ENCODE results near the gene PDZD2.
"Not testable (repeated sequence)": the region's sequence is repeated elsewhere in the genome, so short reads cannot be mapped to it uniquely, and the experiment has no call there.

Gene PDZD2

DNA sequence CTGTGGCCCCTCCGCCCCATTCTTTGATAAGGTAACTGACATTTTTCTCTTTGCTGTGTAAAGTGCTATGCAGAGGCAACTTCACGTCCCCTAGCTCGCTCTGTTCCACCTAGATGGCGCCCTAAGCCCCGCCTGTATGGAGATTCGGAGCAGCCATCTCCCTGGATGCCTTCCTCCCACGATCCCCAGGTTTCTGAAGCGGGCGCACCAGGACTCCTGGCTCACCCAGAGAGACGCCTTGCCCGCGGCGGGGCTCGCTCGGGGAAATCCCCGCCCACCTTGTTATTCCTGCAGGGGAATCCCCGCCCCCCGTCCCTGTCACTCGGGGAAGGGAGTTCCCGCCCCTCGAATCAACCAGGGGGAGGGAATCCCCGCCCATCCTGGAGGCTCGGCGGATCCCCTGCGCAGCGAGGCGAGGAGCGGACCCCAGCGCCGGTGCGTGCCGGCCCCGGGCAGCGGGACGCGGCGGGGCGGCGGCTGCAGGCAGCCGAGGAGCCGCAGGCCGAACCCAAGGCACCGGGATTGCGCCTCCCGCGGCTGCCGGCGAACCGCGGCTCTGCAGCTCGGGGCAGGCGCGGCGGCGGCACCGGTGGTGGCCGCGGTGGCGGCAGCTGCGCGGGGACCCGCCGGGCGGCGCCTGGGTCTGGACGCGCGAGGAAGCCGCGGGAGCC is at the start of gene PDZD2:
Gene PDZD2 (plus strand): TSS at position 384 of the 671 bp plus-strand sequence.
- DNase-seq (ENCODE audit: low spot score): peak; percentile 75

DNA sequence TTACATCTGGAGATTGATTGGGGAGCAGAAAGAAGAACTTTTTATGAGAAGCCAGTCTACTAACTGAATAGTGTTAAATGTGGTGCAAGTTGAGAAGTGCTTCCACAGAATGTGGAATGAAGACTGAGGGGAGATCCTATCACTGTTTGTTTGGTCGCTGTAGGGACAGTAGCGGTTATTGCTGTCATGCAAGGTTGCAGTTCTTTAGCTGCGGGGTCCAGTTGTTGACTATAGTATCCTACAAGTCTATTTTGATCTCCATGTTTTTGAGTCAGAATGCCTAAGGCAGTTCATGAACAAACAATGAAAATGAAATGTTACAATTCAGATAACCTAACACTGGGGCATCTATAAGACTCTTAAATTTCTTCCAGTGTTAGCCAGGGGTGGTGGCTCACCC is 45.3 kb upstream of the PDZD2 start:
- DNase-seq (ENCODE audit: low spot score): no peak

DNA sequence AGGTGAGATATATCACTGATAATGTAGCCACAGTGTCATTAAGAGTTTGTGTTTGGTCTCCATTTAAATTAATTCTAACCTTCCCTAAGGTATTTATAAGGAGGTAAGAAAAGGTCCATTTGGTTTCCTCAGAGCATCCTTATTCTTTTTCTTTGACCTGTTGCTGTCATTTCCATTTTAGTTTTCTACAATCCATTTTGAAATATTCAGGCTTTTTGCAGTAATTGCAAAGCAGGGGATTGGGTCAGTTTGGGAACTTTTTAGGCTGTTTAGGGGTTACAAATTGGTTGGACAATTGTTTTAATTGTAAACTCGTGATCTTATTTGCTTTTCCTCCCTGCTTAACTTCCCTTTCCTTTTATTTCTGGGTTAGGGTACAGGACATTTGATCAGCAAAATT is 42.6 kb upstream of the PDZD2 start:
- no peak for DNase-seq (ENCODE audit: low spot score)

DNA sequence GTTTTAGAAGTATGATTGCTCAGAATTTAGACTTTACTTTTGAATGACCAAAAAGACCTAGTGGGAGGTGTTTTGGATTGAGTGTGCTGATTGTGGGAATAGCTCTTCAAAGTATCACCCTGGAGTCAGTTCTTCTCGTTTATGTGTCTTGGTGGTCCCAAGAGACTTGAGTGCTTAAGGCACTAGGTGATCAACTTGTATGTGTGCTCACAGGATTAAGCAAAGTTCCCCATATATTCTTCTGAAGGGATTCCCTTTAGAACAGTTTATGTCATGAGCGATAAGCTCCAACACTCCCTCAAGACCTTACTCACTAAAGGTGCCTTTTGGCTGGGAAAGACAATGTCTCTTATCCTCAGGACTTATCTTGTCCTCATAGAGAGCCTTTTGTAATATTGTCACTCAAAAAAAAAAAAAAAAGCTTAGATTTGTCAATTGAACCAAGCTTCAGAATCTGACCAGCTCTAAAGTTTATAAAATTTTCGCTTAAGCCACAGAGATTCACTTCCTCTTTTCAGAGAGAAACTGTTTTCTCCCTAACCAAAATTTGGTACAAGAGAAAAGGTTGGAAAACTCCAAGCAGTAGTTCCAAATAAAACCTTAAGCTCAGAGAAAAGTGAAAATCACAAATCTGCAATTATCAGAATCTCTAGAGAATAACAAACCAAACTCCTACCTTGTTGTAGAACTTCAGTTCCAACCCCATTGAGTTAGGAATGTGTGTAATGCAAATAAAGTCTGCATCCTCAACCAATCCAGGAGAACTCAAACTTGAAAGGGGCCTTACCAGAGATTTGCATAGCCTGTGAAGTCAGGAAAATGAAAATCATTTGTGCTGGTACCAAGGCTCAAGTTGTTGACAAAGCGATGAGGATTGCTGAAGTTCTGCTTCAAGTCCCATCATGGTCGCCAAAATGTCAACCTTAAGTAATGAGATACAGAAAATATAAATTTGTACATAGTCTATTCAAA is 40.0 kb upstream of the PDZD2 start:
- no peak for DNase-seq (ENCODE audit: low spot score)

DNA sequence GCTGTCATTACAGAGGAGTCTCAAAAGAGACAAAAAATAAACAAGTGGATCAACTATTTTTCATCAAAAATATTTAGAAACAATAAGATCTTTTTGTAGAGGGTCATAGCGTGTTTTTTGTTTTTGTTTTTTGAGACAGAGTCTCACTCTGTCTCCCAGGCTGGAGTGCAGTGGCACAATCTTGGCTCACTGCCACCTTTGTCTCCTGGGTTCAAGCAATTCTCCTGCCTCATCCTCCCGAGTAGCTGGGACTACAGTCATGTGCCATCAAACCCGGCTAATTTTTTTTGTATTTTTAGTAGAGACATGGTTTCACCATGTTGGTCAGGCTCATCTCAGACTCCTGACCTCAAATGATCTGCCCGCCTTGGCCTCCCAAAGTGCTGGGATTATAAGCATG is 36.6 kb upstream of the PDZD2 start:
- not testable (repeated sequence) for DNase-seq (ENCODE audit: low spot score)

DNA sequence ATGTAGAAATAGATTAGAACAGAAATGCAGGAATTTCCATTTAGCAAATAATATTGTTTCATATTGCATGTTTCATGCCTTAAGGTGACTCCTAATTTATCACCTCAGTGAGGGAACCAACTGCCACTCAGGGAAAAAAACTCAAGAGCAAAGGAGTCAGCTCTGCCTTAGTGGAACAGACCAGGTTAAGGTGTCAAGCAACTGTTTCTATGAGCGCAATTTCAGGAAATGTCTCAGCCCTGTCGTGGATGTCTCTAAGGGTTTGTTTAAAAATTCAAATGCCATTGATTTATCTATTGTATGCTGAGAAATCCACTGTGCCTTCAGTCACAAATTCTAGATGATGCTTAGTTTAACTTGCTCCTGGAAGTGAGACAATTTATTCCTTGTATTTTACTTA is 34.7 kb upstream of the PDZD2 start:
- DNase-seq (ENCODE audit: low spot score): no peak

DNA sequence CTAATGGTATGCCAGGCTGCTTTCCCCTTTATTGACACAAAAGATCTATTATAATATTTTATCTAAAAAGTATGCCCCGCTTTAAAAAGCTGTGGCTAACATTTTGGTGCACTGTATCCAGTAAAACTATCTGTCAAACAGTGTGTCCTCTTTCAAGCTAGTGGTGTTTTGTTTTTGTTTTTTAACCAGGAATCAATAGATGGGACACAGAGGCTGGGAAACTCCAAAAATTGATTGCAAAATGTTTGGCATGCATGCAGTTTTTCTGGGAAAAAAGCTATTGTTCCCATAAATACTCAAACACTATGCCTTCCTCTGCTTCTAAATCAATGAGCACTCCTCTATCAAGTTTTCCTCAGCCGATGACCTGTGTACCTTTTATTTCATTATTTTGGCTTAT is 34.3 kb upstream of the PDZD2 start:
- no peak for DNase-seq (ENCODE audit: low spot score)

DNA sequence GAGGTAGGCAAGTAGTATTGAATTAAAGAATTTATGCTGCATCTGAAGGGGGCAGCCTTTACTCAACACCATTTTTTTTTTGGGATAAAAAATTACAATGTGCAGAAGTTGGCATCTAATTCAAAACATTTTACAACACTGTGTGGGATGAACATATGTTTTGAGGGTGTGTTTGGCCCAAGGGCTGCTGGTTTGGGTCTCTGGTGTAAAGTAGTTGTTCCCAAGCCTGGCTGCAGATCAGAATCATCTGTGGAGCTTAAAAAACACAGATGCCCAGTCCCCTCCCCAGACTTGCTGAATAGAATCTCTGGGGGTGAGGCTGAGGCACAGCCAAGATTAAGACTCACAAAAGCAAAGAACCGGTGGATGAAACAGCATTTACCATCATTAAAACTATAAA is 33.0 kb upstream of the PDZD2 start:
- no peak for DNase-seq (ENCODE audit: low spot score)

DNA sequence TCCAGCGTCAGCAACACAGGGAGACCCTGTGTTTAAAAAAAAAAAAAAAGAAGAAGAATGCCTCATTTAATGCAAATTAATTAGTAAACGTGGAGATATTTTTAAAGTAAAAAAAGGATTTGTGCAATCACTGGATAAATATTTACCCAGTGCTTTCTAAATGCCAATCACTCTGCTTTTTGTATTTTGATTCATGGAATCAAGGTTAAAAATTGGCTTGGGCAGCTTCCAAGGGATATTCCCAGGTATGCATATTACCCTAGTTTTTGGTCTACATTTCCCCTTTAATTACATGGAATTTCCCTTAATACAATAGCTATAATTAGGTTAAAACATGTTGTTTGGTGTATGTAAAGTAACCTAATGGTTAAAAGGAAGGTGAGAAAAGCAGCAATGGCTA is 31.4 kb upstream of the PDZD2 start:
- DNase-seq (ENCODE audit: low spot score): no peak

DNA sequence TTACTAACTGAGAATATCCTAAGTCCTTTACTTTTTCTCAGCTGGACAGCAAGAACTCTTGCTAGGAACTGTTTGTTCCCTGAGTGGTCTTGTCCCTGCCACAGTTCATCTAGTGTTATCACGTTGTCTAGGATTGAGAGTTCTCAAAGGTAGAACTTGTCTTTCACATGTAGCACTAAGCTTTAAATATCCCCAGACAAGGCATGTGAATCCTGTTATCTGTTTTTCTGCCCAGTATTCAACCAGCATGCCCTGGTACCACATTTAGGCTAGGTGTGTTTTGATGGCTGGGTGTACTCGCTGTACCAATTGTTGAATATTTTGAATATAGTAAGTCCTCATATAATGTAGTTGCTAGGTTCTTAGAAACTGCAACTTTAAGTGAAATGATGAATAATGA is 27.9 kb upstream of the PDZD2 start:
- DNase-seq (ENCODE audit: low spot score): no peak

DNA sequence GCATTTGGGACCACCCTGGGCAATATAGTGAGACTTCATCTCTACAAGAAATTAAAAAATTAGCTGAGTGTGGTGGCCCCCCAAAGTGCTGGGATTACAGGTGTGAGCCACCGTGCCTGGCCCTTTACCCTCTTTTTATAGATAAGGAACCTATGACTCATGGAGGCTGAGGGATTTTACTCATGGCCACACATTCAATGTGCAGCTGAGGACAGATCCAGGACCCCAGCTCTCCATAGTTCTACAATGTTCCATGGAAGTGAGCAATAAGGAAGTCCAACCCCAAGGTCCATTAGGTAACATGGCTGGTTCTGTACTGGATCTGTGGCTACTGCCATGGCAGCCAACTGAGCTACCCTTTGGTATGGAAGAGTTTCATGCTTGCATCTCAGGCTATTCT is 25.3 kb upstream of the PDZD2 start:
- no peak for DNase-seq (ENCODE audit: low spot score)

DNA sequence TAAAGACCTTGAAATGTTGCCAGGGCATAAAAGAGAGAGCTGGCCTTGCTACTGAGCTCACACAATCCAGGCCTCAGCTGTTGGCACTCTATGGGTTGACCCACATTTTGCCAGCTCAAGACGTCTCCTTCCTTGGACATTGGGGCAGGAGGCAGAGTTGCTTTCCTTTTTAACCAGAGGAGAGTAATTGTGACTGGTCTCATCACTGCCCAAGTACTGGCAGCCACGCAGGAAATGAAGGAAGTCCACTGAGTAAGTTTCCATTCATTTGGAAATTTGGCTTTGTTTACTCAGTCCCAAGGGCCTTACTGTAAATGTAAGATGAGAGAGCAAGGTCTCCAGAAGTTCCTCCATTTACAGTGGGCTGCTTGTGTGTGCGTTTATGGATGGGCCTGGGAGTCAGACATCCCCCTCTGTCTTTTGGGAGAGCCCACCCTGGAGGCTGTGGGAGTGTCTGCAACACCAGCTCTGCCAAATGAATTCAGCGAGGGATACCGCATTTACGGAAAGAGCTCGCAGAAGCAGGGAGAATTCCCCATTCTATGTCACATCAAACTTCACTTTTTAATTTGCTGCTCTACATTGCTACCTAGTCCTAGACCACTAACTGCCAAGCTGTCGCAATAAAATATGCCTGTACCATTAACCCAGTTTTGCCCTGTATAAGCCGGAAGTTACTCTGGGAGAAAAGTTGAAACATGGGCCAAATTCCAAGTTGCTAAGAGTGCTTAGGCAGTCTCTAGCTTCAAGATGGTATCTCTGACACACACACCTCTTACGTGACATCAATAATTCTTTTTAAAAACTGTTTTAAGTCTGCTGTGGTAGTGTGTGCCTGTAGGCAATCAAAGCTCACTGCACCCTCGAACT is 24.5 kb upstream of the PDZD2 start:
- no peak for DNase-seq (ENCODE audit: low spot score)

DNA sequence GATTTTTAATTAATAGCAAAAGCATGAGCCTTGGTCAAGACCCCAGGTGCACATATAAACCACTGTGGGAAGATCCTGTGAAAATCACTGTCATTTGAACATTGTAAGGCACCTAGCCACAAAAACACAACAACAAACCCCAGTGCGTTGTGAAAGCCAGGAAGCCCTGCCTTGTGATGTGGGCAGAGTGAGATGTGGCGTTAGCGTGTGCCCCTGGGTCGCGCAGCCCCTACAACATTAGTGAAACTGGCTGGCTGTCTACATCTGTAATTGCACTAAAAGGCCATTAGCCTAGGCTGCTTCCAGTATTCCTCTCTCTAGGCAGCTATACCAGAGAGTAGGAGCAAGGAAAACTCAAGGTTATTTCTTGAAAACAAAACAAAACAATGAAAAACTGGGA is 21.1 kb upstream of the PDZD2 start:
- no peak for DNase-seq (ENCODE audit: low spot score)

DNA sequence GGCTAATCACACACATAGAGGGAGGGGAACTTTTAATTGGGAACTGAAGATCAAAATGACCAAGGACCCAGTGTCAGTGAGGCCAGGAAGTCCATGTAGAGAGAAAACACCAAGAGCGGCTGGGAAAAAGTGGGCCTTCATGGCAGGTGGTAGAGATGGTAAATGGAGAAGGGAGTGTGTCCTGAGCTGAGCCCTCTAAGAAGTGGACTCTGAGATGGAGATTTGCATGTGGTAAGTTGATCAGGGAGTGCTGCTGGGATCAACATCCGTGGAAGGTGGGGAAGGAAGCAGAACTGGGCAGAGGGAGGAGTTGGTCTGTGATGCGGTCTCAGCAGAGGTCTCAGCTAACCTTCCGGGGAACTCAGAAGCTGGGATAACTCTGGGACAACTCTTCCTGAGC is 18.9 kb upstream of the PDZD2 start:
- no peak for DNase-seq (ENCODE audit: low spot score)

DNA sequence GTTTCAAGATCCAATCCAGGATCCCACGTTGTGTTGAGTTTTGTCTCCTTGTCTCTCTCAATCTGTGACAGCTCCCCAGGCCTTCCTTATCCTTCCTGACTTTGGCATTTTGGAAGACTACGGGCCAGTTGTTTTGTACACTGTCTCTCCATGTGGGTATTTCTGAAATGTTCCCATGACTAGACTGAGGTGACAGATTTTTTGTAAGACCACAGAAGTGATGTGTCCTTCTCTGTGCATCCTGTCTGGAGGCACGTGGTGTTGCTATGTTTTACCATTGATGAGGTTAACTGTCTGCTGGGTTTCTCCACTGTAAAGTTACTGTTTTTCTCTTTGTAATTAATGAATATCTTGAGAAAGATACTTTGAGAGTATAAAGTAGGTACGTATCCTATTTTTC is 15.7 kb upstream of the PDZD2 start:
- DNase-seq (ENCODE audit: low spot score): no peak

DNA sequence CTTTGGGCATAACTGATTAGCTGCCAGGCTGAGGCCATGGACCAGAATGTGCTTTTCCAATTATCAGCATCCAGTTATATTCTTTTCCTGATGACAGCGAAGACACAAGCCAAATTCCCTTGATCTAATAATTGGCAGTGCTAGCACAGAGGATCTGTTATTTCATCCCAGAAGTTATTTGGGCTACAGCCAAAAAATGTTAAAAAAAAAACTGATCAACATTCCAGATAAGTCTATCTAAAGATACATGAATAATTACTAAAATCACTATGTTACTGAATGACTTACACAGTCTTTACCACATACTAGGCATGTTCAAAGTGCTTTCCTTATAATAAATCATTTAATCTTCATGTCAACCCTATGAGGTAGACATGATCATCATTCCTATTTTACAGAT is 13.5 kb upstream of the PDZD2 start:
- no peak for DNase-seq (ENCODE audit: low spot score)

DNA sequence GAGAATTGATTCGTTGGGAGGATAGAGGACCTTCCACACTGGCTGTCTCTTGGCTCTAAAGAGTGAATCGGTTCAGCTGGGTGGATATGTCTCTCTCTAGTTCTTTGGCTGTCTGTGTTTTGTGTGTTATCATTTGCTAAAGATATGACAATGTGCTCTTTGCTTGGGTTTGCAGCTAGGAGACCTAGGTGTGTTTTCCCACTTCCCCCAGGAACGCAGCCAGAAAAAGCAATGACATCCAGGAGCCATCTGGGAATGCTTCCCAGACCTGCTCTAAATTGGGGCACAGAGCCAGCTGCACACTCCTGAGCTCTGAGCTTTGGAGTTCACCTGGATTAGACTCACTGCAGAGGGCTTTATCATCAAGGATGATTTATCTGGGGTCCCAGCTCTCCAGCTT is 12.8 kb upstream of the PDZD2 start:
- DNase-seq (ENCODE audit: low spot score): no peak

DNA sequence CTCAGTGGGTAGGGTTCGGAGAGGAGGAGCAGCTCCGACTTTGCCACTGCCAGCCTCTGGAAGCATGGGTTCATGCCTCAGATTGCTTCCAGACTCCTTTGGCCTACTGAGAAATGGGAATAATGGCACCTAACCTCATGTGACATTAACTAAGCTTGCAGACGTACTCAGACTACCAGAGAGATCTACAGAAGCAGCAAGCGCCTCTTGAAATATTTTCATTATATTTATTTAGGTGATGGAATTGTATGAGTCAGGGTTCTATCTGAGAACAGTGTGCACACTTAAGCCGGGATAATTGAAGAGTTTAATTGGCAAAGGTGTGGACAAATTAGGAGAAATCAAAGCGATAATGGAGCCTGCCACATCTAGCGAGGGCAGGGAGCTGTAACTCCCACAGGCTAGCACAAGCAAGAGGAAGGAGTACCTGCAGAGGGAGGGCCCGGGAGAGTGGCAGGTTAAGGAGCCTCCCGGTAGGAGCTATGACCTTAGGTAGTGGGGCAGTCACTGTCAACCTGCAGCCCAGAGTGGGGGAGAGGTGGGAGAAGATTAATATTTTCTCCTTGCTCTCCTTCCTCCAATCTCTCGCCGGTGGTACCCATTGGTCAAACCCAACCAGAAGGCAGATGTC is 12.2 kb upstream of the PDZD2 start:
- DNase-seq (ENCODE audit: low spot score): no peak

DNA sequence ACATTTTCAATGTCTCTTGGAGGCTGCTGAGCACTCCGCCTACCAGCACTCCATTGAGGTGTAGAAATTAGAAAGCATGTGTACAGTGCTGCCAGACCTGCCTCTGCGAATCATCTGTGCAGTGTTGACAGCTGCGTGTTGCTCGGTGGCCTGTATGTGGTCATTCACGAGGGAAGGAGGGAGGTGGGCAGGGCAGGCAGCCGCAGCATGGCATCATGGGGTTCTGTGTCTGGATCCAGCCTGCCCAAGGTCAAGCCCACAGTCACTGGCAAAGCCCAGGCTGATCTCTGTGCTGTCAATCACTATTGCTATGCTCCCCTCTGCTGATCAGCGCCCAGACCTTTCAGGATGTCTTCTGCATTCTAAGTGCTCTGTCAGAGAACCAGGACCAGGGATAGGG is 8.0 kb upstream of the PDZD2 start:
- no peak for DNase-seq (ENCODE audit: low spot score)

DNA sequence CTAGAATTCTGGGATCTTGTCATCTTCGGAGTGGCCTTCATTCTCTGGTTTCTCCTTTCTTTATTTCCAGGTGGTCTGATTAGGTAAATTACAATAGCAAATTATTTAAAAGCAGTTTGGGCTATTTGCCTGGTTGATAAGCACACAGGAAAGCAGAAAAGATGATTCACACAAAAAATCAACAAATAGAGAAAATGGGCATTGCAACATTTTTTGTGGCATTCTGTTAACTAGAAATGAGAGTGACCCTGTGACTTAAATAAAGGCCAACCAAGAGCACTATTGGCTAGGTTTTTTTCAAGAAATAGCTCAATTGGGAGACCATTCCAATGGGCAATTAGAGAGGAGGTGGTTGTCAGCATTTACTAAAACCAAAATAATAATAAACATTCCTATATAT is 6.5 kb upstream of the PDZD2 start:
- DNase-seq (ENCODE audit: low spot score): no peak

DNA sequence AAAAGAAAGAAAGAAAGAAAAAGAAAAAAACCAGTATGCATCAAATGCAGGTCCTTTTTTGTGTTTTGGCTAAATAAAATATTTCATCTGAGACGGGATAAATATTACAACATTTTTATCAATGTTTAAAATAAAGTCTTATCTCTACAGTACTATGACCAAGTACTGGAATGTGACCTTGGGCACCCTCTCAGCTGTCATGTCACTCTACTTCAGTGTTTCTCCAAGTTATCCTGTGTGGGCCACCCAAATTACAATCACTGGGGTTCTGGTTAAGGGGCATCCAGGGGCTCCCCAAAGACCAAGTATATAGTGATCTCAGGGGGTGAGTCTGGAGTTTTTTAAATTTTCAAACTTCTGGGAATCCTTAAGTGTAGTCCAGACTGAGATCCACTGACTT is 3.5 kb upstream of the PDZD2 start:
- DNase-seq (ENCODE audit: low spot score): no peak

DNA sequence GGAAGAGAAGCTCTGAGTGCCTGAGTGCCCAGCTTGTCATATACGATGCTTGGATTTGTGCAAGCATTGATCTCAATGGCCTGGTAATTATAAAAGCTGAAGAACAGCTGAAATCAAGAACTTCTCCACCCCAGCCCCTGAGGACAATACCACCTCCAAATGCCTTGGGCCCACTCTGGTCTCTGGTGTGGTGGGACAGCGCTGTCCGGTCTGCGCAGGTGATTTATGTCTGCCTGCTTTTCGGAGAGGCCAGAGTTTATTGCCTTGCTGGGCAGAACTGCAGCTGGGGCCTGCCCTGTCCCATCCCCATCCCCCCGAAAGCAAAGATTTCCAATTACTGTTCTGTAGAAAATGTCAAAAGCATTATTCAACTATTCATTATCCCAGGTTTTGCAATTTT is 1.1 kb upstream of the PDZD2 start:
- no peak for DNase-seq (ENCODE audit: low spot score)

Data from pons (tissue), 1 donor.